HepG2 (cell line): ENCODE data around the gene TEX12. TPM values are rescaled to one million over a fixed set of nuclear protein-coding genes. Genes with fewer than 3 reads are reported as not detected.

Experiments
- CC2D1A ChIP-seq: sonication (generic); formaldehyde crosslinking; IDR thresholded peaks from 2 replicates; pipeline ENCODE4 v1.8.1; 2023; ENCODE audit warnings: mild to moderate bottlenecking, missing genetic modification reagents
- FOSL1 ChIP-seq: sonication (generic); formaldehyde crosslinking; IDR thresholded peaks from 2 replicates; pipeline ENCODE4 v1.9.0; 2021; ENCODE audit warnings: missing genetic modification reagents, borderline replicate concordance
- GFI1 ChIP-seq: sonication (generic); formaldehyde crosslinking; IDR thresholded peaks from 2 replicates; pipeline ENCODE4 v1.5.0; 2020; ENCODE audit warnings: missing genetic modification reagents, mild to moderate bottlenecking, borderline replicate concordance
- HCFC1 ChIP-seq: fragments of 150-350 bp; IDR thresholded peaks from 2 replicates; pipeline ENCODE4 v1.6.1; 2014; ENCODE audit warnings: low read depth, low read length
- MIER2 ChIP-seq: IDR thresholded peaks from 2 replicates; pipeline ENCODE4 v1.6.1; 2016; ENCODE audit warnings: missing biosample characterization, missing genetic modification reagents
- NFKBIZ ChIP-seq: IDR thresholded peaks from 2 replicates; pipeline ENCODE4 v1.6.1; 2018; ENCODE audit warnings: missing genetic modification reagents, missing compliant biosample characterization
- SRF ChIP-seq: IDR thresholded peaks from 2 replicates; pipeline ENCODE4 v1.6.1; 2011; ENCODE audit warnings: mild to moderate bottlenecking, low read depth, low read length, moderate library complexity
- TSC22D2 ChIP-seq: sonication (generic); formaldehyde crosslinking; IDR thresholded peaks from 2 replicates; pipeline ENCODE4 v1.5.1; 2020; ENCODE audit warnings: missing genetic modification reagents, mild to moderate bottlenecking, borderline replicate concordance
- ZBTB3 ChIP-seq: sonication (generic); formaldehyde crosslinking; IDR thresholded peaks from 2 replicates; pipeline ENCODE4 v1.4.0; 2020; ENCODE audit warnings: low read depth, mild to moderate bottlenecking, moderate library complexity, missing genetic modification reagents, borderline replicate concordance
- ZFP36 ChIP-seq: fragments of 150-350 bp; IDR thresholded peaks from 2 replicates; pipeline ENCODE4 v1.6.1; 2018; ENCODE audit warnings: borderline replicate concordance, low read length, low read depth; ENCODE audit not compliant: partially characterized antibody
- ZNF563 ChIP-seq: sonication (generic); formaldehyde crosslinking; IDR thresholded peaks from 2 replicates; pipeline ENCODE4 v1.8.0; 2022; ENCODE audit warnings: mild to moderate bottlenecking, moderate library complexity, missing genetic modification reagents
- ZNF598 ChIP-seq: sonication (generic); formaldehyde crosslinking; IDR thresholded peaks from 2 replicates; pipeline ENCODE4 v1.5.1; 2020; ENCODE audit warnings: mild to moderate bottlenecking, missing genetic modification reagents, borderline replicate concordance
- ZNF672 ChIP-seq: sonication (generic); formaldehyde crosslinking; IDR thresholded peaks from 2 replicates; pipeline ENCODE4 v1.8.1; 2022; ENCODE audit warnings: missing genetic modification reagents
- ZNF878 ChIP-seq: sonication (generic); formaldehyde crosslinking; IDR thresholded peaks from 2 replicates; pipeline ENCODE4 v1.8.1; 2023; ENCODE audit warnings: mild to moderate bottlenecking, missing genetic modification reagents, moderate library complexity
- polyA plus RNA-seq, 8 experiments: library from polyadenylated mRNA; depleted of rRNA in 3 of 8; stranded (reverse) in 7 of 8; unstranded in 1 of 8; fragments of >200 nt; fragmentation: Illumina TruSeq in 4 of 8; extraction: Trizol in 4 of 8; gene quantifications; 2 replicates each; pipeline versions ENCODE4 v1.2.1 to v1.2.3, GENCODE V29; 2011 to 2016; ENCODE audit warnings: low read depth in 4 of 8, missing spikeins in 1 of 8, mixed read lengths in 1 of 8; ENCODE audit not compliant: insufficient read depth in 1 of 8
- total RNA-seq, 5 experiments: library from RNA; depleted of rRNA; stranded (reverse); fragments of >200 nt; fragmentation: Illumina TruSeq; extraction: Trizol; gene quantifications; 2 replicates each; pipeline ENCODE4 v1.2.3, GENCODE V29; 2016; ENCODE audit warnings: low read depth in 1 of 5
- TF ChIP-seq, protein P1 (sequence below): sonication (generic); formaldehyde crosslinking; IDR thresholded peaks from 2 replicates; pipeline ENCODE4 v1.4.0; 2020; ENCODE audit warnings: missing genetic modification reagents
- TF ChIP-seq, protein P2 (sequence below): sonication (generic); formaldehyde crosslinking; IDR thresholded peaks from 2 replicates; pipeline ENCODE4 v1.8.1; 2022; ENCODE audit warnings: low read depth, mild to moderate bottlenecking, missing genetic modification reagents
- TF ChIP-seq, protein P3 (sequence below): IDR thresholded peaks from 2 replicates; pipeline ENCODE4 v1.6.1; 2012; ENCODE audit warnings: low read length, improper control_type of control experiment
- TF ChIP-seq, protein P4 (sequence below): IDR thresholded peaks from 2 replicates; pipeline ENCODE4 v1.6.1; 2016; ENCODE audit warnings: mild to moderate bottlenecking, missing biosample characterization, missing genetic modification reagents
- TF ChIP-seq, protein P5 (sequence below): sonication (generic); formaldehyde crosslinking; IDR thresholded peaks from 2 replicates; pipeline ENCODE4 v1.5.1; 2020; ENCODE audit warnings: mild to moderate bottlenecking, missing genetic modification reagents, borderline replicate concordance

Gene TEX12
- total and polyA plus RNA-seq, 2 of the 13 experiments (the other 11 are each of a cell fraction or from before 2014, with no cell fraction given) = not detected

DNA sequence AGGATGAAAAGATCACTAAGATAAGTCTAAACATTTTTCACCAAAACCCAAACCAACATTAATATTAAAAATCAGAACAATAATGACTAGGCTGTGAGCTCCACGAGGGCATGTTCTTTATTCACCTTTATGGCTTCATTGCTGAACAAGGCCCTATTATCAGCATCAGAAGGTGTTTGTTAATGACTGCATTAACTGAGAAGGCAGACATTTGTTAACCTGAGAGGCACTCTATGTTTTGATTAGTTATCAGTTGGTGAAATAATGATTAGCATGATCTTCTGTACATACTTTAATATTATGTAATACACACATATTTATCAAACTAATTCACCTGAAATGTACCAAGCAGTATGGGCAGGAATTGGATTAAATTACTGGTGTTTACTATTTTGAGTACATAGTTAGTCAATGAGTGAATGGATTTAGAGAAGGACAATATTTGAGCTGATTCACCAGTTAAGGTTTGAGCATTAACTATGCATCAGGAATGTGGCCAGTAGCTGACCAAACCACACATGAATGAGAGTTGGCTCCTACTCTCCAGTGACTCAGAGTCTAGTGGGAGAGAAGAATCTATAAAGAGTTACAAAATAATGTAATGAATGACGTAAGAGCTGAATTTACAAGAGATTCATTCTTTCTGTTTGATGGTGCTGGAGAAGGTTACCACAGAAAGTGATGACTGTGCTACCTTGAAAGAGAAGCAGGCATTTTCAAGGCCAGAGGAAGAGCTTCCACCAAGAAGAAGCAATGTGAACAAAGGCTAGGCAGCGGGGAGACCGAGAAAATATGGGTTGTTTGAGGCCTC, 10.0 kb upstream of the TEX12 start (continued):
- TF ChIP-seq, protein P1, sequence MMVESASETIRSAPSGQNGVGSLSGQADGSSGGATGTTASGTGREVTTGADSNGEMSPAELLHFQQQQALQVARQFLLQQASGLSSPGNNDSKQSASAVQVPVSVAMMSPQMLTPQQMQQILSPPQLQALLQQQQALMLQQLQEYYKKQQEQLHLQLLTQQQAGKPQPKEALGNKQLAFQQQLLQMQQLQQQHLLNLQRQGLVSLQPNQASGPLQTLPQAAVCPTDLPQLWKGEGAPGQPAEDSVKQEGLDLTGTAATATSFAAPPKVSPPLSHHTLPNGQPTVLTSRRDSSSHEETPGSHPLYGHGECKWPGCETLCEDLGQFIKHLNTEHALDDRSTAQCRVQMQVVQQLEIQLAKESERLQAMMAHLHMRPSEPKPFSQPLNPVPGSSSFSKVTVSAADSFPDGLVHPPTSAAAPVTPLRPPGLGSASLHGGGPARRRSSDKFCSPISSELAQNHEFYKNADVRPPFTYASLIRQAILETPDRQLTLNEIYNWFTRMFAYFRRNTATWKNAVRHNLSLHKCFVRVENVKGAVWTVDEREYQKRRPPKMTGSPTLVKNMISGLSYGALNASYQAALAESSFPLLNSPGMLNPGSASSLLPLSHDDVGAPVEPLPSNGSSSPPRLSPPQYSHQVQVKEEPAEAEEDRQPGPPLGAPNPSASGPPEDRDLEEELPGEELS (CRISPR knock-in tag) = no peak
- TF ChIP-seq TSC22D2 (CRISPR knock-in tag) (no peak), ZNF672 (CRISPR knock-in tag) (no peak), NFKBIZ (CRISPR knock-in tag) (no peak), GFI1 (CRISPR knock-in tag) (no peak), ZBTB3 (CRISPR knock-in tag) (no peak), CC2D1A (CRISPR knock-in tag) (no peak), MIER2 (peak; percentile 83; the same call in 1 of the 2 replicates), HCFC1 (no peak), ZNF598 (no peak), ZFP36 (no peak), FOSL1 (peak; percentile 39; the same call in 1 of the 2 replicates), ZNF563 (CRISPR knock-in tag) (no peak), ZNF878 (peak; percentile 52; the same call in 1 of the 2 replicates), SRF (no peak)
- TF ChIP-seq, protein P2, sequence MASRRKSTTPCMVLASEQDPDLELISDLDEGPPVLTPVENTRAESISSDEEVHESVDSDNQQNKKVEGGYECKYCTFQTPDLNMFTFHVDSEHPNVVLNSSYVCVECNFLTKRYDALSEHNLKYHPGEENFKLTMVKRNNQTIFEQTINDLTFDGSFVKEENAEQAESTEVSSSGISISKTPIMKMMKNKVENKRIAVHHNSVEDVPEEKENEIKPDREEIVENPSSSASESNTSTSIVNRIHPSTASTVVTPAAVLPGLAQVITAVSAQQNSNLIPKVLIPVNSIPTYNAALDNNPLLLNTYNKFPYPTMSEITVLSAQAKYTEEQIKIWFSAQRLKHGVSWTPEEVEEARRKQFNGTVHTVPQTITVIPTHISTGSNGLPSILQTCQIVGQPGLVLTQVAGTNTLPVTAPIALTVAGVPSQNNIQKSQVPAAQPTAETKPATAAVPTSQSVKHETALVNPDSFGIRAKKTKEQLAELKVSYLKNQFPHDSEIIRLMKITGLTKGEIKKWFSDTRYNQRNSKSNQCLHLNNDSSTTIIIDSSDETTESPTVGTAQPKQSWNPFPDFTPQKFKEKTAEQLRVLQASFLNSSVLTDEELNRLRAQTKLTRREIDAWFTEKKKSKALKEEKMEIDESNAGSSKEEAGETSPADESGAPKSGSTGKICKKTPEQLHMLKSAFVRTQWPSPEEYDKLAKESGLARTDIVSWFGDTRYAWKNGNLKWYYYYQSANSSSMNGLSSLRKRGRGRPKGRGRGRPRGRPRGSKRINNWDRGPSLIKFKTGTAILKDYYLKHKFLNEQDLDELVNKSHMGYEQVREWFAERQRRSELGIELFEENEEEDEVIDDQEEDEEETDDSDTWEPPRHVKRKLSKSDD = no peak
- TF ChIP-seq, protein P3, sequence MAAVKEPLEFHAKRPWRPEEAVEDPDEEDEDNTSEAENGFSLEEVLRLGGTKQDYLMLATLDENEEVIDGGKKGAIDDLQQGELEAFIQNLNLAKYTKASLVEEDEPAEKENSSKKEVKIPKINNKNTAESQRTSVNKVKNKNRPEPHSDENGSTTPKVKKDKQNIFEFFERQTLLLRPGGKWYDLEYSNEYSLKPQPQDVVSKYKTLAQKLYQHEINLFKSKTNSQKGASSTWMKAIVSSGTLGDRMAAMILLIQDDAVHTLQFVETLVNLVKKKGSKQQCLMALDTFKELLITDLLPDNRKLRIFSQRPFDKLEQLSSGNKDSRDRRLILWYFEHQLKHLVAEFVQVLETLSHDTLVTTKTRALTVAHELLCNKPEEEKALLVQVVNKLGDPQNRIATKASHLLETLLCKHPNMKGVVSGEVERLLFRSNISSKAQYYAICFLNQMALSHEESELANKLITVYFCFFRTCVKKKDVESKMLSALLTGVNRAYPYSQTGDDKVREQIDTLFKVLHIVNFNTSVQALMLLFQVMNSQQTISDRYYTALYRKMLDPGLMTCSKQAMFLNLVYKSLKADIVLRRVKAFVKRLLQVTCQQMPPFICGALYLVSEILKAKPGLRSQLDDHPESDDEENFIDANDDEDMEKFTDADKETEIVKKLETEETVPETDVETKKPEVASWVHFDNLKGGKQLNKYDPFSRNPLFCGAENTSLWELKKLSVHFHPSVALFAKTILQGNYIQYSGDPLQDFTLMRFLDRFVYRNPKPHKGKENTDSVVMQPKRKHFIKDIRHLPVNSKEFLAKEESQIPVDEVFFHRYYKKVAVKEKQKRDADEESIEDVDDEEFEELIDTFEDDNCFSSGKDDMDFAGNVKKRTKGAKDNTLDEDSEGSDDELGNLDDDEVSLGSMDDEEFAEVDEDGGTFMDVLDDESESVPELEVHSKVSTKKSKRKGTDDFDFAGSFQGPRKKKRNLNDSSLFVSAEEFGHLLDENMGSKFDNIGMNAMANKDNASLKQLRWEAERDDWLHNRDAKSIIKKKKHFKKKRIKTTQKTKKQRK = no peak
- TF ChIP-seq, protein P4, sequence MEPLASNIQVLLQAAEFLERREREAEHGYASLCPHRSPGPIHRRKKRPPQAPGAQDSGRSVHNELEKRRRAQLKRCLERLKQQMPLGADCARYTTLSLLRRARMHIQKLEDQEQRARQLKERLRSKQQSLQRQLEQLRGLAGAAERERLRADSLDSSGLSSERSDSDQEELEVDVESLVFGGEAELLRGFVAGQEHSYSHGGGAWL (CRISPR knock-in tag) = no peak
- TF ChIP-seq, protein P5, sequence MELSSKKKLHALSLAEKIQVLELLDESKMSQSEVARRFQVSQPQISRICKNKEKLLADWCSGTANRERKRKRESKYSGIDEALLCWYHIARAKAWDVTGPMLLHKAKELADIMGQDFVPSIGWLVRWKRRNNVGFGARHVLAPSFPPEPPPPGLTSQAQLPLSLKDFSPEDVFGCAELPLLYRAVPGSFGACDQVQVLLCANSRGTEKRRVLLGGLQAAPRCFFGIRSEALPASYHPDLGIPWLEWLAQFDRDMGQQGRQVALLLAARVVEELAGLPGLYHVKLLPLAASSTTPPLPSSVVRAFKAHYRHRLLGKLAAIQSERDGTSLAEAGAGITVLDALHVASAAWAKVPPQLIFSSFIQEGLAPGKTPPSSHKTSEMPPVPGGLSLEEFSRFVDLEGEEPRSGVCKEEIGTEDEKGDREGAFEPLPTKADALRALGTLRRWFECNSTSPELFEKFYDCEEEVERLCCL (CRISPR knock-in tag) = no peak
